Naive thymus-derived CD4-positive, alpha-beta T cell (primary cell): ENCODE data around the gene SPTBN5. TPM values are rescaled to one million over a fixed set of nuclear protein-coding genes. Genes with fewer than 3 reads are reported as not detected.

ENCODE experiments used
- ATAC-seq: fragments of 150-1000 bp; cut with Tn5 transposase; 2 replicates; pipeline ENCODE4 v1.10.0; 2021; ENCODE audit warnings: mild to moderate bottlenecking, moderate library complexity
- CTCF ChIA-PET: fragments of 350-600 bp; sonication (Branson Sonifier 250); formaldehyde crosslinking; loops from one replicate; lab custom pipeline; 2021; ENCODE audit warnings: antibody characterized with exemption; lab: Charles Lee
- POLR2A ChIA-PET: fragments of 350-600 bp; sonication (Branson Sonifier 250); formaldehyde crosslinking; loops from one replicate; lab custom pipeline; 2021; ENCODE audit warnings: antibody characterized with exemption, inconsistent platforms; lab: Charles Lee
- DNase-seq, 9 donors: peaks; one replicate each; pipeline versions ENCODE4 v3.0.0 to v3.0.0-alpha.2; 2020 to 2022; ENCODE audit warnings: mixed read lengths in 1 of 9
- H3K27ac ChIP-seq: one replicate; pipeline ENCODE4 v1.7.0; 2013; ENCODE audit warnings: mild to moderate bottlenecking, low read depth, low read length, moderate library complexity
- H3K27me3 ChIP-seq, 2 donors: one replicate each; pipeline ENCODE4 v1.7.0; 2013; ENCODE audit warnings: low read length in 2 of 2, mild to moderate bottlenecking in 2 of 2, moderate library complexity in 2 of 2; ENCODE audit not compliant: control insufficient read depth in 2 of 2, insufficient read depth in 2 of 2
- H3K36me3 ChIP-seq, 3 experiments: 1 replicate in 2 of 3; 2 replicates in 1 of 3; pipeline ENCODE4 v1.7.0; 2013; ENCODE audit warnings: low read length in 3 of 3, mild to moderate bottlenecking in 3 of 3, moderate library complexity in 1 of 3; ENCODE audit not compliant: insufficient read depth in 3 of 3, control insufficient read depth in 2 of 3
- H3K4me1 ChIP-seq, 2 donors: one replicate each; pipeline ENCODE4 v1.7.0; 2013; ENCODE audit warnings: low read length in 2 of 2, mild to moderate bottlenecking in 2 of 2, moderate library complexity in 1 of 2; ENCODE audit not compliant: control insufficient read depth in 2 of 2, insufficient read depth in 2 of 2
- H3K4me3 ChIP-seq: 2 replicates; pipeline ENCODE4 v1.7.0; 2013; ENCODE audit warnings: mild to moderate bottlenecking, low read length
- H3K9me3 ChIP-seq, 3 experiments: 1 replicate in 2 of 3; 2 replicates in 1 of 3; pipeline ENCODE4 v1.7.0; 2013; ENCODE audit warnings: low read length in 3 of 3; ENCODE audit not compliant: control insufficient read depth in 2 of 3
- H3K27ac Mint-ChIP-seq, 9 donors: one replicate each; pipeline ENCODE4 v1.8.0; 2020 to 2022; ENCODE audit warnings: mixed read lengths in 9 of 9, mild to moderate bottlenecking in 8 of 9, moderate library complexity in 5 of 9, inconsistent platforms in 2 of 9
- H3K27me3 Mint-ChIP-seq, 5 donors: one replicate each; pipeline ENCODE4 v1.8.0; 2021 to 2022; ENCODE audit warnings: mixed read lengths in 5 of 5, mild to moderate bottlenecking in 1 of 5
- H3K36me3 Mint-ChIP-seq, 5 donors: one replicate each; pipeline ENCODE4 v1.8.0; 2020 to 2022; ENCODE audit warnings: mixed read lengths in 5 of 5, mild to moderate bottlenecking in 3 of 5, inconsistent platforms in 1 of 5
- H3K4me1 Mint-ChIP-seq, 7 donors: one replicate each; pipeline ENCODE4 v1.8.0; 2020 to 2022; ENCODE audit warnings: mixed read lengths in 7 of 7, mild to moderate bottlenecking in 3 of 7, inconsistent platforms in 1 of 7
- H3K4me3 Mint-ChIP-seq, 10 donors: one replicate each; pipeline ENCODE4 v1.8.0; 2020 to 2022; ENCODE audit warnings: mild to moderate bottlenecking in 10 of 10, mixed read lengths in 10 of 10, moderate library complexity in 6 of 10, inconsistent platforms in 2 of 10
- H3K9me3 Mint-ChIP-seq, 11 donors: one replicate each; pipeline ENCODE4 v1.8.0; 2020 to 2022; ENCODE audit warnings: mixed read lengths in 11 of 11, mild to moderate bottlenecking in 4 of 11, inconsistent platforms in 1 of 11, moderate library complexity in 1 of 11
- intact Hi-C, 2 donors: fragments of 100-400 bp; cut with micrococcal nuclease; formaldehyde crosslinking; loops; one replicate each; pipeline ENCODE4 v1.15.1; 2023
- polyA plus RNA-seq, 2 donors: library from polyadenylated mRNA; unstranded; fragments of 300-500 nt; fragmentation: Illumina TruSeq; gene quantifications; one replicate each; pipeline ENCODE4 v1.2.3, GENCODE V29; 2021
- total RNA-seq, 6 experiments: library from RNA in 5 of 6; stranded (reverse) in 5 of 6; gene quantifications; 1 replicate in 5 of 6; 2 replicates in 1 of 6; pipeline ENCODE4 v1.2.3 and lab custom pipeline; 2021 to 2026

Gene SPTBN5
- total and polyA plus RNA-seq, 7 experiments from 2014 or later, result 0.12 to 2.7 (median 1.7) TPM; not detected in 1

GRCh38 chr15:41842229-41842628, 51.6 kb downstream of the SPTBN5 start:
- ChIA-PET POLR2A (no interaction called here), CTCF (no interaction called here)
- H3K27me3 Mint-ChIP-seq, result no peaks in the 10 kb centered on the region
- no peaks in the 10 kb centered on the region for H3K9me3 Mint-ChIP-seq
- ATAC-seq, result no peak
- H3K4me3 ChIP-seq, result no peak overlapping the region
- H3K36me3 ChIP-seq, result peaks cover 4 to 88% (median 8%) of the 10 kb centered on the region in 3 experiments
- peak overlapping the region in 1 of 9 donors; percentile 80 for H3K27ac Mint-ChIP-seq
- no peaks in the 10 kb centered on the region for H3K27me3 ChIP-seq
- H3K9me3 ChIP-seq, result no peaks in the 10 kb centered on the region
- no peak overlapping the region for H3K4me3 Mint-ChIP-seq
- H3K4me1 ChIP-seq, result no peaks in the 10 kb centered on the region
- H3K27ac ChIP-seq, result no peak overlapping the region
- peaks cover 0 to 3% (median 0%) of the 10 kb centered on the region in 7 donors for H3K4me1 Mint-ChIP-seq
- no peak for DNase-seq
- intact Hi-C loops, result no loop called here
- H3K36me3 Mint-ChIP-seq, result peaks cover 0 to 5% (median 1%) of the 10 kb centered on the region in 5 donors

DNA sequence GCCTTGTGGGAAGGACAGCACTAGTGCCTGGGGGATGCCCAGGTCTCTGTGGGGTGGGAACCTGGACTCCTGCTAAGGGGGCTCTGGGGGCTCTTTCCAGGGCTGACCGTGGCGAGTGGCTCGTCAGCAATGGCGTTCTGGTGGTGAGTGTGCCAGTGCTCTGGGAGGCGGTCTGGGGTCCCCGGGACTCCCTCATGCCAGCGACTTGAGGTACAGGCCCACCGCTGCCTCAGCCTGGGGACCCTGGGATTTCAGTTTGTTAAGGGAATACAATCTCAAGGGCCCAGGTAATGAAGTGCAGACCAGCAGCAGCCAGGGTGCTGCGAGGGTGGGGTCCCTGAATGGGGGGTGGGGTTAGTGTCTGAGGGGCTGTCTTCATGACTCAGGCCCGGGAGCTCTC, 52.7 kb downstream of the SPTBN5 start:
- DNase-seq (no peak), ATAC-seq (no peak)
- Mint-ChIP-seq H3K4me1 (peaks cover 0 to 5% (median 0%) of the 10 kb centered on the region in 7 donors), H3K27me3 (no peaks in the 10 kb centered on the region), H3K27ac (peak overlapping the region in 1 of 9 donors; percentile 25), H3K4me3 (no peak overlapping the region), H3K36me3 (peaks cover 0 to 5% (median 2%) of the 10 kb centered on the region in 5 donors), H3K9me3 (no peaks in the 10 kb centered on the region)
- POLR2A ChIA-PET, result no interaction called here
- intact Hi-C loops, result no loop called here
- Histone ChIP-seq H3K9me3 (no peaks in the 10 kb centered on the region), H3K36me3 (peaks cover 4 to 84% (median 8%) of the 10 kb centered on the region in 3 experiments), H3K4me3 (no peak overlapping the region), H3K4me1 (no peaks in the 10 kb centered on the region), H3K27ac (no peak overlapping the region), H3K27me3 (no peaks in the 10 kb centered on the region)
- CTCF ChIA-PET, result interaction anchor here (1.6 kb wide), 1 partner anchor 63 kb away, joined by 3 read pairs; no protein-coding TSS in a partner anchor

GRCh38 chr15:41840673-41841072, 53.2 kb downstream of the SPTBN5 start:
- no peaks in the 10 kb centered on the region for H3K27me3 Mint-ChIP-seq
- intact Hi-C loops, result no loop called here
- POLR2A ChIA-PET, result no interaction called here
- H3K4me3 Mint-ChIP-seq, result no peak overlapping the region
- H3K9me3 ChIP-seq, result no peaks in the 10 kb centered on the region
- CTCF ChIA-PET, result interaction anchor here (1.6 kb wide), 1 partner anchor 63 kb away, joined by 3 read pairs; no protein-coding TSS in a partner anchor
- peaks cover 0 to 5% (median 0%) of the 10 kb centered on the region in 7 donors for H3K4me1 Mint-ChIP-seq
- no peak overlapping the region for H3K4me3 ChIP-seq
- no peak overlapping the region for H3K27ac ChIP-seq
- no peaks in the 10 kb centered on the region for H3K4me1 ChIP-seq
- H3K36me3 ChIP-seq, result peaks cover 4 to 84% (median 8%) of the 10 kb centered on the region in 3 experiments
- peaks cover 0 to 5% (median 2%) of the 10 kb centered on the region in 5 donors for H3K36me3 Mint-ChIP-seq
- DNase-seq, result no peak
- H3K27ac Mint-ChIP-seq, result no peak overlapping the region
- ATAC-seq, result no peak
- H3K9me3 Mint-ChIP-seq, result no peaks in the 10 kb centered on the region
- H3K27me3 ChIP-seq, result no peaks in the 10 kb centered on the region

DNA sequence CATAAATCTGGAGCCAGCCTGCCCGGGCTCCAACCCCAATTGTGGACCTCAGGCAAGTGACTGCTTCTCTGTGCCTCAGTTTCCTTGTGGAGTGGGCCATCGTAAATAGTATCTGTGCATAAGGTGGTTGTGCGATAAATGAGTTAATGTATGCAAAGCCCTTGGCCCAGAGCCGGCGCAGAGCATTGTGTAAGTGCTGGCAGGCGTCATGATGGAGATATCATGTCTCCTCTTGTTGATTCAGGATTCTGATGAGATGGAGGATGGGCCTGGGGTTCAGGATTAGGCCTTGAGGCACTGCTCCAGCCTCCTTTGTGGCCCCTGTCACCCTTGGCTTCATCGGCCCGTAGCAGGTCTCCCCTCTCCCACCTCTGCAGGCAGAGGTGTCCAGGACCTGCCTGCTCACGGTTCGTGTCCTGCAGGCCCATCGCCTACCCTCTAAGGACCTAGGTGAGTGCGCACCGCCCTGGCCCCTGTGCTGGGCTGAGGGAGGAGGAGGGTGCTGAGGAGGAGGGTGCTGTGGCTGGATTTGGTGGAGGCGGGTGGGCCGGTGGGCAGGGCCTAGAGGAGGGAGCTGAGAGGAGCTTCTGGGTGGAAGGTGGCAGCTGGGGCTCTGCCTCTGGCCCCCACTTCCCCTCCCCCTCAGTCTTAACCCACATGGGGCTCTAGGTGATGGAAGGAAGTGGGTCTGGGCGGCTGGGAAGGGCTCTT, 53.9 kb downstream of the SPTBN5 start:
- no peaks in the 10 kb centered on the region for H3K9me3 ChIP-seq
- peaks cover 0 to 5% (median 2%) of the 10 kb centered on the region in 5 donors for H3K36me3 Mint-ChIP-seq
- H3K4me1 ChIP-seq, result no peaks in the 10 kb centered on the region
- no peak overlapping the region for H3K27ac ChIP-seq
- no peaks in the 10 kb centered on the region for H3K27me3 ChIP-seq
- no peak overlapping the region for H3K4me3 ChIP-seq
- DNase-seq (no peak), ATAC-seq (no peak)
- H3K27me3 Mint-ChIP-seq, result no peaks in the 10 kb centered on the region
- H3K36me3 ChIP-seq, result peaks cover 4 to 84% (median 8%) of the 10 kb centered on the region in 3 experiments
- POLR2A ChIA-PET, result no interaction called here
- peak overlapping the region in 1 of 9 donors; percentile 23 for H3K27ac Mint-ChIP-seq
- peaks cover 0 to 11% (median 3%) of the 10 kb centered on the region in 7 donors for H3K4me1 Mint-ChIP-seq
- H3K4me3 Mint-ChIP-seq, result no peak overlapping the region
- no peaks in the 10 kb centered on the region for H3K9me3 Mint-ChIP-seq
- CTCF ChIA-PET, result no interaction called here
- intact Hi-C loops, result no loop called here

DNA sequence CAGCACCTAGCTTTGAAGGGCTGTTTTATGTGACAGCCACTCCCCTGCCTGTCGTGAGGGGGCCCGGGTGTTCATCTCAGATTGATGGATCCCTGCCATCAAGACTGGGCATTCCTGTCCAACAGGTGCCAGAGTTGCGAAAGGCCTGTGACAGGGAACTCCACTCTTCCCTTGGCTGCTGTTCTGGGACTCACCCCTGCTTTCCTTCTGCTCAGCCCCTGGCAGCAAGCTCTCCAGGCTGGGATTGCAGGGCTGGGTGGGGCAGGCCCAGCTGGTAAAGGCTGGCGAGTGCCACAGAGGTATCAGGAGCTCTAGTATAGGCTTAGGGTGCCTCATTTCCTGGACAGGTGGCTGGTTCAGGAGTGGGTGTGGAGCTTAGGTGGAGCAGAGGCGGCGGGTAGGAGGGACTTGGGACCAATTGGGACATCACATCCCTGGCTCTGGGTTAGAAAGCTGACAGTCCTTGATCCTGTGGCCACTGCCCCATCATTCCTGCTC, 55.4 kb downstream of the SPTBN5 start, which contains the start of gene PLA2G4B:
Gene PLA2G4B (plus strand): TSS at position 448 of the 498 bp plus-strand sequence. CDS start 67 bp downstream, outside the sequence.
- peaks cover 0 to 10% (median 2%) of the 10 kb centered on the region in 5 donors for H3K36me3 Mint-ChIP-seq
- CTCF ChIA-PET, result interaction anchor here (0.6 kb wide), 2 partner anchors 25 to 99 kb away, joined by 3 read pairs; no protein-coding TSS in a partner anchor

GRCh38 chr15:41836713-41837454, 57.0 kb downstream of the SPTBN5 start:
- no peaks in the 10 kb centered on the region for H3K27me3 ChIP-seq
- peaks cover 4 to 63% (median 4%) of the 10 kb centered on the region in 3 experiments for H3K36me3 ChIP-seq
- Mint-ChIP-seq H3K36me3 (peaks cover 0 to 17% (median 5%) of the 10 kb centered on the region in 5 donors), H3K4me1 (peaks cover 23 to 37% (median 28%) of the 10 kb centered on the region in 7 donors), H3K27me3 (no peaks in the 10 kb centered on the region), H3K27ac (no peak overlapping the region), H3K4me3 (no peak overlapping the region), H3K9me3 (no peaks in the 10 kb centered on the region)
- H3K4me3 ChIP-seq, result no peak overlapping the region
- H3K4me1 ChIP-seq, result peaks cover under 1 to 12% of the 10 kb centered on the region in 2 donors
- POLR2A ChIA-PET, result interaction anchor here (1.4 kb wide), 1 partner anchor 15 kb away, joined by 3 read pairs; no protein-coding TSS in a partner anchor
- H3K27ac ChIP-seq, result no peak overlapping the region
- CTCF ChIA-PET, result interaction anchor here (0.7 kb wide), 1 partner anchor 68 kb away, joined by 3 read pairs; no protein-coding TSS in a partner anchor
- ATAC-seq (no peak), DNase-seq (no peak)
- no peaks in the 10 kb centered on the region for H3K9me3 ChIP-seq
- intact Hi-C loops, result no loop called here

More for the DNA sequence above, 55.4 kb downstream of the SPTBN5 start, which contains the start of gene PLA2G4B:
- peak within 1 kb of the TSS in 2 of 9 donors; percentile 23 to 63 for H3K27ac Mint-ChIP-seq
- no peaks in the 10 kb centered on the region for H3K9me3 Mint-ChIP-seq
- H3K27ac ChIP-seq, result no peak within 1 kb of the TSS
- peaks cover 10 to 24% (median 14%) of the 10 kb centered on the region in 7 donors for H3K4me1 Mint-ChIP-seq
- POLR2A ChIA-PET, result interaction anchor here (0.6 to 1.4 kb wide), 2 partner anchors 14 to 1314 kb away, joined by 3 to 4 read pairs; no protein-coding TSS in a partner anchor
- no peaks in the 10 kb centered on the region for H3K4me1 ChIP-seq
- intact Hi-C loops, result no loop called here
- H3K9me3 ChIP-seq, result no peaks in the 10 kb centered on the region
- no peak within 1 kb of the TSS for H3K4me3 ChIP-seq
- no peak within 1 kb of the TSS for H3K4me3 Mint-ChIP-seq
- H3K27me3 ChIP-seq, result no peaks in the 10 kb centered on the region
- H3K27me3 Mint-ChIP-seq, result no peaks in the 10 kb centered on the region
- ATAC-seq (no peak), DNase-seq (no peak)
- peaks cover 4 to 73% (median 8%) of the 10 kb centered on the region in 3 experiments for H3K36me3 ChIP-seq
